ENCODE results near the gene MED16. TPM values are rescaled to one million over a fixed set of nuclear protein-coding genes. Genes with fewer than 3 reads are reported as not detected.

MED16 gene
- total RNA-seq, 1 donor from 2014 or later, result 17.9 TPM

GRCh38 chr19:871446-872265 is 21.3 kb downstream of the MED16 start:
- no peak for DNase-seq

DNA sequence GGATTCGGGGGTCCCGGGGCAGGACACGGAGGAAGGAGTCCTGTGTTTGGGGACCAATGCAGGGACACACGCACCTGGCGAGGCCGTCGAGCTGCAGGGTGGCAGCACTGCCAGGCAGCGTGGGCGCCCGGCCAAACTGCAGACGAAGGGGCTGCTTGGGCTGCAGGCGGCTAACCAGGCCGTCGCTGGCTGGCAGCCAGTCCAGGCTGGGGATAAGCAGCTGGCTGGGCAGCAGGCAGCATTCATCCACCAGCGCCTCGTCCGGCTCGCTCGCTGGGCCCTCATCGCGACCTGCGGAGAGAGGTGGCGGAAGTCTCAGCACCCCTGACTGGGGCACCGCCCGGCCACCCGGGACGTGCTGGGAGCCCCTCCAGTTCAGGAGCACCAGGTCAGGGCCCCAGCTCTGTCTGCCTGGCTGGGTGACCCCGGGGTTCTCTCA is 22.0 kb downstream of the MED16 start:
- no peak for DNase-seq

- no peak for DNase-seq
Observed at GRCh38 chr19:870314-870713, 22.7 kb downstream of the MED16 start.

DNA sequence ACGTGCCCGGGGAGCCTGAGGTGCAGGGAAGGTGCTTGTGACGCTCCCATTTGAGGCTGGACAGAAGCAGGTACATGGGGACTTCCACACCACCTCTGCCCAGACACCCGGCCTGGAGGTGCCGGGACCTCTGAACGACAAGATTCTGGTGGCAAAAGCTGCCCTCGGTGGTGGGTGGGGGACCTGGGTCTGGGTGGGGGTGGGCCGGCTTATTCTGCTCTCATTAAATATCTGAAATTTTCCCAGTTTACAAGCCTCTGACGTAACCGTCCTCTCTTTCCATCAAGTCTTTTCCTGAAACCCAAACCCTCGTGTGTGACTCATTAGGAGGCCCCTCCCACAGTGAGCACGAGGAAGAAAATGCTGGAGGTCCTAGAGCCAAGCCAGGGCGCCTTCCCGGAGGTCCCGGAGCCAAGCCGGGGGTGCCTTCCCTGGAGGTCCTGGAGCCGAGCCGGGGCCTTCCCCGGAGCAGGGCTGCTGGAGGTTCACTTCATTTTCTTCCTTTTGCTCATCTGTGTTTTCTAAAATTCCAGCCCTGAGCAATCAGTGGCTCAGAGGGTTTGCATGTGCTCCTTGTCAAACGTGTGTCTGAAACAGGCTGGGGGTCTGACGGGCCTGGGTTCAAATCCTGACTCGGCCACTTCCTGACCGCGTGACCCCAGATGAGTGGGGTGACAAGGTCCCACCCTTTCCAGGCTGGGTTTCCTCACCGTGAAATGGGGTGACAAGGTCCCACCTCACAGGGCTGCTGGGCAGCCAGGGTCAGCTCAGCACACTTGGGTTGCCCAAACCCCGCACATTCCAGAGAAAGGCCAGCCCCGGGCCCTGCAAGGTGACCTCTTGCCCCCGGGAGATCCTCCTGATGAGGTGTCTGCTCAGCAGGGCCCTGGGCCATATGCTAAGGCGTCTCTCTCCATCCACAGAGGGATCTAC is 23.5 kb downstream of the MED16 start:
- no peak for DNase-seq

DNA sequence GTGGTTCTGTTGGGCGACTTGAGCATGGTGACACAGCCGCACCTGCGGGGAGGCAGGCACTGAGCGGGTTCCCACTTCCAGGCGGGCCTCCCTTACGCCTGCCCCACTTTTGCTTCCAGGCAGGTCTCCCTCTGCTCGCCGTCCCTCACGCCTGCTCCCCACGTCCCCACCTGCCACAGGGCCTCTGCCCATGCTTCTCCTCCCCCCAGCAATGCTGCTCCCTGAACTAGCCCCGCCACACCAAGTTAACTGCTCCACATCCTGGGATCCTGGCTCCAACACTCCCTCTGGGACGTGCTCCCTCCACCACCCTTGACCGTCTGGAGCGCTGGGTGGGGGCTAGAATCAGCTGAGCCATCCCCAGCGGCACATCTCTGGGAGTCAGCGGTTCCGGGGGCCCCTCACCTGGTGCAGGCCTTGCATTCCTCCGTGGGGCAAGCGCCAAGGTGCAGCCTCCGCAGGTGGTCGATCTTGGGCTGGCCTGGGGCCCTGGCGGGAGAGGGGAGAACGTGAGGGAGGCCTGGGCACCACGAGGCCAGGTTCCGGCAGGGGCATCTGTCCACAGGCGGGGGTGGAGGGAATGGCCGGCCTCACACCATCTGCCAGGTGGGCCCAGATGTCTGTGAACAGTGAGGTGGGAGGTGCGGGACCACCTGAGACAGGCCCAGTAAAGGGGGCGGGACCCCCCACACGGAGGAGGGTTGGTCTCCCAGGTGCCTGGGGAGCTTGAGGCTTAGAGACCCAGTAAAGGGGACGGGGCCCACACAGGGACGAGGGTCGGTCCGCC is 24.3 kb downstream of the MED16 start:
- DNase-seq, result no peak

- DNase-seq, result no peak
Observed at GRCh38 chr19:867855-868457, 25.0 kb downstream of the MED16 start.

DNA sequence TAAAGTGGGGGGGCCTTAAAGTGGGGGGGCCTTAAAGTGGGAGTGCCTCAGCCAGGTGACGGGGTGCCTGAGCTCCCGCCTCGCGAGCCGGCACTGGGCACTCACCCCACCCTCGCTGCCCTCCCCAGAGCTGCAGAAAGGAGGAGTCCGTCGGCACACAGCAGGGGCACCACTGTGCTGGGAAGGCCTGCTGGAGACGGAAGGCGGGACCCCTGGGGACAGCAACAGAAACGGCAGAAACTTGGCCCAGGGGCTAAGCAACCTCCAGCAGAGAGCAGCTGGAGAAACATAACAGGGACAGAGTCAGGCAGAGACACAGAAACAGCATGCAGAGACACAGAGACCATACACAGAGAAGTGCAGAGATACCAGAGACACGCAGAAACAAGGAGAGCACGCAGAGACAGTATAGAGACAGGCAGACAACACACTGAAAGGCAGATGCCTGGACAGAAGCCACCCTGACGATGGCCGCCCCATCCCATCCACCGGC is 25.6 kb downstream of the MED16 start:
- no peak for DNase-seq

GRCh38 chr19:866769-867300 is 26.2 kb downstream of the MED16 start:
- no peak for DNase-seq

DNA sequence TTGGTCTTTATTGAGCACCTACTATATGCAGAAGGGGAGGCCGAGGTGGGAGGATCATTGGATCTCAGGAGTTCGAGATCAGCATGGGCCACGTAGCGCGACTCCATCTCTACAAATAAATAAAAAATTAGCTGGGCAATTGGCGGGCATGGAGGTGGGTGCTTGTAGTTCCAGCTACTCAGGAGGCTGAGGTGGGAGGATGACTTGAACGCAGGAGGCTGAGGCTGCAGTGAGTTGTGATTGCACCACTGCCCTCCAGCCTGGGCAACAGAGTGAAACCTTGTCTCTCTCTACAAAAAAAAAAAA is 29.7 kb downstream of the MED16 start:
- DNase-seq, result no peak

DNA sequence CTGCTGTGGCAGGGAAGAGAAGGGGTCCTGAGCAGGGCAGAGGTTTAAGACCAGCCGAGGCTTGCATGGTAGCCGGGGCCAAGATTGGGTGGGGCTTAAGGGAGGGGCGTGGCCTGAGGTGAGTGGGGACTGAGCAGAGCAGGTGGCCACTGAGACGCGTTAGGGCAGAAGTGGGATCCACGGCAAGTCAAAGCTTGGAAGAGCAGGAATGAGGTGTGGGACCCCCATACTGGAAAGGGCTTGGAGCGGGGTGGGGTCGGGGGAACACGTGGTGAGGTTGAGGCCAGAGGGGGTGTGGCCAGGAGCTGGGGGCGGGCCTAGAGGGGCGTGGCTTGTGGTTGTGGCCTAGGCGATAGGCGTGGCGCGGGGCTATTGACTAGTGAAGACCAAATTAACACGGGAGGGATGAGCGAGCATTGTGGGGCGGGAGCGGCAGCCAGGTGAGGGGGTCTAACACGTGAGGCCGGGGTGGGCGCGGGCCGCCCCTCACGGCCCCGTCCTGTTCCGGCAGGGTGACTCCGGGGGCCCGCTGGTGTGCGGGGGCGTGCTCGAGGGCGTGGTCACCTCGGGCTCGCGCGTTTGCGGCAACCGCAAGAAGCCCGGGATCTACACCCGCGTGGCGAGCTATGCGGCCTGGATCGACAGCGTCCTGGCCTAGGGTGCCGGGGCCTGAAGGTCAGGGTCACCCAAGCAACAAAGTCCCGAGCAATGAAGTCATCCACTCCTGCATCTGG is 30.2 kb downstream of the MED16 start:
- no peak for DNase-seq

GRCh38 chr19:861756-862580 is 31.0 kb downstream of the MED16 start:
- no peak for DNase-seq

GRCh38 chr19:861141-861755 is 31.7 kb downstream of the MED16 start:
- DNase-seq, result no peak

- no peak for DNase-seq
Observed at GRCh38 chr19:858868-859843, 33.8 kb downstream of the MED16 start, which contains the start of gene CFD. Gene CFD, plus strand, starts transcription at chr19:859664. Its CDS starts 26 bp downstream, at chr19:859690.

DNA sequence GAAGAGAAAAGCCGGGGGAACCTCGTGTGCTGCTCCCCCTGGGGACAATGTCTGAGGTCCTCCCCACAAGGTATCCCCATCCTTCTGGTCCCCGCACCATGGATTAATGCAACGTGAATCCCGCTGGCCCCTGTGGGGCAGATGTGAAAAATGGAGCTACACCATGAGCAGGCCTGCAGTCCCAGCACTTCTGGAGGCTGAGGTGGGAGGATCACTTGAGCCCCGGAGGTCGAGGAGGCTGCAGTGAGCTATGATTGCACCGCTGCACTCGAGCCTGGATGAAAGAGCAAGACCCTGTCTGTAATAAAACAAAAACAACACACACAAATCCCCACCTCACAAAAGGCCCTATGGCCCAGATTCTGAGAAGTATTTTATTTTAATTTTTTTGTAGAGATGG is 34.7 kb downstream of the MED16 start:
- DNase-seq, result no peak

DNA sequence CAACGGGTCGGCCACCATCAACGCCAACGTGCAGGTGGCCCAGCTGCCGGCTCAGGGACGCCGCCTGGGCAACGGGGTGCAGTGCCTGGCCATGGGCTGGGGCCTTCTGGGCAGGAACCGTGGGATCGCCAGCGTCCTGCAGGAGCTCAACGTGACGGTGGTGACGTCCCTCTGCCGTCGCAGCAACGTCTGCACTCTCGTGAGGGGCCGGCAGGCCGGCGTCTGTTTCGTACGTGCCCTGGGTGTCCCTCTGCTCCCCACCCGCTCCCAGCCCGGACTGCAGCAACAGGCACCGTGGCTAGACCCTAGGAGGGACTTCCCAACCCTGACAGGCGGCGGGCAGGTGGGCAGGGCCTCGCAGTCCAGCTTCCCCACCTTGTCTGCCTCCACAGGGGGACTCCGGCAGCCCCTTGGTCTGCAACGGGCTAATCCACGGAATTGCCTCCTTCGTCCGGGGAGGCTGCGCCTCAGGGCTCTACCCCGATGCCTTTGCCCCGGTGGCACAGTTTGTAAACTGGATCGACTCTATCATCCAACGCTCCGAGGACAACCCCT is 37.3 kb downstream of the MED16 start:
- no peak for DNase-seq

DNA sequence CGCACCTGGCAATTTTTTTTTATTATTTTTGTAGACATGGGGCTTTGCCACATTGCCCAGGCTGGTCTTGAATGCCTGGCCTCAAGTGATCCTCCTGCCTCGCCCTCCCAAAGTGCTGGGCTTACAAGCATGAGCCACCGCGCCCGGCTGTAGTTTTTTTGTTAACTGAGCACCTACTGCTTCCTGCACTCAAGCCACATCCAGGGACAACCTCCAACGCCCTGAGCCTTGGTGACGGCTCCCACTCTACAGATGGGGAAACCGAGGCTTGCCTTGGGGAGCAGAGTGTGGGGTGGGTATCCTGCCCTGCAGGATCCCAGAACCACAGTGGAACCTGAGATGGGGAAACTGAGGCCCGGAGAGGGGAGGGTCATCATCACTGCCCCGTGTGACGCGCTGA is 37.8 kb downstream of the MED16 start:
- no peak for DNase-seq

GRCh38 chr19:854549-854948 is 38.4 kb downstream of the MED16 start:
- no peak for DNase-seq
